GM12891 (cell line): ENCODE measurements around the gene ENAH.

Source experiments
- POLR2A ChIP-seq: IDR thresholded peaks from 2 replicates; pipeline ENCODE4 v1.6.1; 2011; ENCODE audit warnings: low read depth, low read length, control low read depth
- POLR2AphosphoS5 ChIP-seq: IDR thresholded peaks from 2 replicates; pipeline ENCODE4 v1.6.1; 2011; ENCODE audit warnings: low read depth, low read length, control low read depth
- POU2F2 ChIP-seq: IDR thresholded peaks from 2 replicates; pipeline ENCODE4 v1.6.1; 2011; ENCODE audit warnings: low read depth, mild to moderate bottlenecking, control low read depth, low read length, moderate library complexity

DNA sequence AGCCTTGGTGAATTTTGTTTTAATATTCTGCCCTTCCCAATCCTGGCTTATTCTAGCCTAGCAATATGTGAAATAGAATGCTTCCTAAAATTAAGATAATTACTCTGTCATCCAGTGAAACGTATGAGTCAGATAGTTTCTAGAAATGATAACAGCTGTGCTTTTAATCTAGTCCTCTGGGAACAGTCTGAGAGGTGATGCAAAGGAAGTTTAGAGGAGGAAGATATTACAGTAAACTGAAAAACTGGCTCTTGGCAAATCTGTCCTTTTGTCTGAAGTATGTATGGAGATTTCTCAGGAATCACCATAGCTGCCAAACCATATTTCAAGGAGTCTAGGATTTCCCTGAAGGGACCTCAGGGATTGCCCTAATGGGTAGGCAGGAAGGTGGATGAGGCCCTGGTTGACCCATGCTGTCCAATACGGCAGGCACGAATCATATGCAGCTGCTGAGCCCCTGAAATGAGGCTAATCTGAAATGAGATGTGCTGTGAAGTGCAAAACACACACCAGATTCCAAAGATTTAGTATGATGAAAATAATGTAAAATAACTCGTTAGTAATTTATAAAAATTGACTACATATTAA is 154.3 kb downstream of the ENAH start:
- TF ChIP-seq POLR2A, result no peak
- no peak for TF ChIP-seq POU2F2
- no peak for TF ChIP-seq POLR2AphosphoS5
